ENCODE measurements around the gene SEMA3C.

DNA sequence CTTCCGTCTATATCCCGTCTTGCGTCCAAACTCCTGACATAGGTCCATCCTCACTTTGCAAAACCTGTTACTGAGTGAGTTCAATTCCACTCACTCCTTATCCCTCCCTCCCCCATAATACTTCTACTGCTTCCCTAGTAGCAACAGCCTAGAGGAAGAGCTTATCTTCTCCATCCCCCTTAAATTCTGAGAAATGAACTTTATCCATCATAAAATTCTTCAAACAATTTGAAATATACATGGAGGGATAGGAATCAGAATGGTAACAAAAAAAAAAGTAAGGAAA is 27.6 kb downstream of the SEMA3C start:
- TF ChIP-seq CTCF (IDR thresholded peaks at IDR 0.05) (no peak), POLR2A (IDR thresholded peaks at IDR 0.05) (no peak)
